C4-2B (cell line): ENCODE measurements around the gene IL1RL1.
"Not testable (repeated sequence)": the region's sequence is repeated elsewhere in the genome, so short reads cannot be mapped to it uniquely, and the experiment has no call there.

Source experiments
- H3K27ac ChIP-seq: fragments of 450-650 bp; 2 replicates; pipeline ENCODE4 v1.5.1; 2017
- ZFX ChIP-seq: fragments of 450-650 bp; IDR thresholded peaks from 2 replicates; pipeline ENCODE4 v1.6.1; 2017
- TF ChIP-seq, protein P1 (sequence below): fragments of 450-650 bp; conservative IDR thresholded peaks from 2 replicates; pipeline ENCODE4 v1.5.1; 2017; ENCODE audit warnings: mild to moderate bottlenecking

The IL1RL1 gene

DNA sequence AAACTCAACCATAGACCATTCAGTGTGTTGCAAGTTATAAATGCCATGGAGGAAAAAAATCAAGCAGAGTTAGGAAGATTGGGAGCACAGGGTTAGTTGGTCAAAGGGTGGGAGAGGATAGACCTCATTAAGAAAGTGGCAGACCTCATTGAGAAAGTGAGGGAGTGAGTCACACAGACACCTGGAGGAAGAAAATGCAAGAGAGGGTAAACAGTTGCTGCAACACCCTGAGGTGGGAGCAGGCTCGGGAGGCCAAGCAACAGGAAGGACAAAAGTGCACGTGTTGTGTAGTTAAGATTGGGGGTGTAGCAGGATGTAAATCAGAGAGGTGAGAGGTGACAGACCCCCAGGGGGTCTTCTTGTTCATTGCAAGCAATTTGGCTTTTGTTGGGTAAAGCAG, 6.4 kb downstream of the IL1RL1 start:
- no peak overlapping the region for H3K27ac ChIP-seq
- no peak for TF ChIP-seq ZFX
- TF ChIP-seq, protein P1, sequence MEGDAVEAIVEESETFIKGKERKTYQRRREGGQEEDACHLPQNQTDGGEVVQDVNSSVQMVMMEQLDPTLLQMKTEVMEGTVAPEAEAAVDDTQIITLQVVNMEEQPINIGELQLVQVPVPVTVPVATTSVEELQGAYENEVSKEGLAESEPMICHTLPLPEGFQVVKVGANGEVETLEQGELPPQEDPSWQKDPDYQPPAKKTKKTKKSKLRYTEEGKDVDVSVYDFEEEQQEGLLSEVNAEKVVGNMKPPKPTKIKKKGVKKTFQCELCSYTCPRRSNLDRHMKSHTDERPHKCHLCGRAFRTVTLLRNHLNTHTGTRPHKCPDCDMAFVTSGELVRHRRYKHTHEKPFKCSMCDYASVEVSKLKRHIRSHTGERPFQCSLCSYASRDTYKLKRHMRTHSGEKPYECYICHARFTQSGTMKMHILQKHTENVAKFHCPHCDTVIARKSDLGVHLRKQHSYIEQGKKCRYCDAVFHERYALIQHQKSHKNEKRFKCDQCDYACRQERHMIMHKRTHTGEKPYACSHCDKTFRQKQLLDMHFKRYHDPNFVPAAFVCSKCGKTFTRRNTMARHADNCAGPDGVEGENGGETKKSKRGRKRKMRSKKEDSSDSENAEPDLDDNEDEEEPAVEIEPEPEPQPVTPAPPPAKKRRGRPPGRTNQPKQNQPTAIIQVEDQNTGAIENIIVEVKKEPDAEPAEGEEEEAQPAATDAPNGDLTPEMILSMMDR = no peak

DNA sequence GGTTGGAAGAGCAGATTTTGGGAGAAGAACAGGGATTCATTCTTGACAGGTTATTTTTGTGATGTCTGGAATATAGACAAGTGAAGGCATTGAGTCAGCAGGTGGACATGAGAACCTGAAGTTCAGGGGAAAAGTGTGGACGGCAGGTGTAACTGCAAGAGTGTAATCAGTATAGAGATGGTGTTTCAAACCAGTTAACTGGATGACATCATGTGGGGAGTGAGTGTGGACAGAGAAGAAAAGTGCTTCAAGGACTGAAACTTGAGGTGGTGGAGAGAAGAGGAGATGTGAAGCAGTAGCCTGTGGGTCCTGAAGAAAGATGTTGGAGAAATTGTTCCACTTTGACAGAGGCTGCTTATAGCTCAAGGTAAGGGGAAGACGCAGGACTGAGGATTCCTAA, 7.1 kb downstream of the IL1RL1 start:
- TF ChIP-seq, protein P1 = no peak
- TF ChIP-seq ZFX = no peak
- H3K27ac ChIP-seq = no peak overlapping the region

DNA sequence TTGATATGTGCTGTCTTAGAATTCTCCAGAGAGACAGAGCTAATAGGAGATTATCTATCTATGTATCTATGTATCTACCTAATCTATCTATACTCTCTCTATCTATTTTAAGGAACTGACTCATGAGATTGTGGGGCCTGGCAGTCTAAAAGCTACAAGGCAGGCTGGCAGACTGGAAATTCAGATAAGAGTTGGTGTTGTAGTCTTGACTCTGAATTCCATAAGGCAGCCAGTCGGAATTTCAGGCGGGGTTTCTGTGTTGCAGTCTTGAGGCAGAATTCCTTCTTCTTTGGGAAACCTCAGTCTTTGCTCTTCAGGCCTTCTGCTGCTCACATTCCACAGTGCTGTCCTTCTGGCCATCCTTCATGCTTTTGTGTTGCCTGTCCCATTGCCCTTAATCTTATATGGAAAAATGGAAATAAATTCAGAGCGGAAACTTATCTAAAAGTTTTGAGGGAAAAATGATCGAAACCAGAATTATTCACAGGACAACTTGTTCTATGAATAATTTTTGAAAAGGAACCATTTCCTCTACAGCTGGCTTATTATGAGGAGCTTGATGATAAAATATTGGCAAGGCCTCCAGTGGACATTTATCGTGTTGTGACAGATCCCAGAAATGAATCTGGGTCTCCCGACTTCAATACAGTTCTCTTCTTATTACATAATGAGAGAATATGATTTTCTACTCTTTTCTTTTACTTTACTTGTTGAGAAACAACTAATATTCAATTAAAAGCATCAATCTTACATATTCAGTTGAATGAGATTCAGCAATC, 10.8 kb downstream of the IL1RL1 start:
- no peak for TF ChIP-seq ZFX
- TF ChIP-seq, protein P1 = no peak
- no peak overlapping the region for H3K27ac ChIP-seq

DNA sequence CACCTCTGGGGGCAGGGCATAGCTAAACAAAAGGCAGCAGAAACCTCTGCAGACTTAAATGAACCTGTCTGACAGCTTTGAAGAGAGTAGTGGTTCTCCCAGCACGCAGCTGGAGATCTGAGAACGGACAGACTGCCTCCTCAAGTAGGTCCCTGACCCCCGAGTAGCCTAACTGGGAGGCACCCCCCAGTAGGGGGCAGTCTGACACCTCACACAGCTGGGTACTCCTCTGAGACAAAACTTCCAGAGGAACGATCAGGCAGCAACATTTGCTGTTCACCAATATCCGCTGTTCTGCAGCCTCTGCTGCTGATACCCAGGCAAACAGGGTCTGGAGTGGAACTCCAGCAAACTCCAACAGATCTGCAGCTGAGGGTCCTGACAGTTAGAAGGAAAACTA, 13.6 kb downstream of the IL1RL1 start:
- H3K27ac ChIP-seq = not testable (repeated sequence)

DNA sequence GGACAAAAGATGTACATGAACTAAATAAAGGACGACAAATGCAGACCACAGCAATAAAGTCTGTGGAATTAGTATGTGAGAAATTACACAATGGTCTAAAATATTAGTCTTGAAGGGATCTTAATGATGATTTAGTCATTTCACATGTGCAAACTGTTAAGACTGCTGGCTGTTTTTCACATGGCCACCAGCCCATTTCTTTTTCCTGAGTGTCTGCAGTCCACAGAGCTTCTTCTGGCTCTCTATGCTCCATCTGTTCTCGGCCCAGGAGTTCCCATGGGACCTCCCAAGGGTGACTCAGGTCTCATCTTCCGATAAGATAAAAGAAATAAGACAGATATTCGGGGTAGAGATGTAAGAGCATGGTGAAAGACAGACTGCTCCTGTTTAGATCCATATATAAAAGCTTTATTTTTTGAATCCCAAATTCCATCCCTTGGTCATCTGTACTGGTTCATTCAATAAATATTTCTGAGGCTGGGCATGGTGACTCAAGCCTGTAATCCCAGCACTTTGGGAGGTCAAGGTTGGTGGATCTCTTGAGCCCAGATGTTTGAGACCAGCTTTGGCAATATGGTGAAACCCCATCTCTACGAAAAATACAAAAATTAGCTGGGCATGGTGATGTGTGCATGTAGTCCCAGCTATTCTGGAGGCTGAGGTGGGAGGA, 20.1 kb downstream of the IL1RL1 start:
- TF ChIP-seq ZFX = no peak
- TF ChIP-seq, protein P1 = no peak
- H3K27ac ChIP-seq = no peak overlapping the region

DNA sequence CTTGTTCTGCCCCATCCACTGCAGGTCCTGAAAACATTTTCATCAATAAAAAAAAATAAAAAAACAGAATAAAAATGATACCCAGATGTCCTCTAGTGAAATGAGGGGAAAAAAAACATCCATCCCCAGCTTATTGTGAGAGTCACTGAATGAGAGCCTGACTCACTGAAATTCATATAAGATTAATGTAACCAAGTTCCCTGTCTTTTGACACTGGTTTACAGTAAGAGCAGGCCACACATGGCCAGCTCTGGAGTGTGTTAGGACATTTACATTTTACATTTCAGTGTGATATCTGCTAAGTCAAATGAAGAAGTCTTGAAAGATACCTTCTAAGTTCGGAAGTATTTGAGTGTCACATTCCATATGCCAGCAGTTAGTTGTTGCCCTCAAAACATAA, 23.1 kb downstream of the IL1RL1 start:
- no peak overlapping the region for H3K27ac ChIP-seq
- no peak for TF ChIP-seq ZFX

DNA sequence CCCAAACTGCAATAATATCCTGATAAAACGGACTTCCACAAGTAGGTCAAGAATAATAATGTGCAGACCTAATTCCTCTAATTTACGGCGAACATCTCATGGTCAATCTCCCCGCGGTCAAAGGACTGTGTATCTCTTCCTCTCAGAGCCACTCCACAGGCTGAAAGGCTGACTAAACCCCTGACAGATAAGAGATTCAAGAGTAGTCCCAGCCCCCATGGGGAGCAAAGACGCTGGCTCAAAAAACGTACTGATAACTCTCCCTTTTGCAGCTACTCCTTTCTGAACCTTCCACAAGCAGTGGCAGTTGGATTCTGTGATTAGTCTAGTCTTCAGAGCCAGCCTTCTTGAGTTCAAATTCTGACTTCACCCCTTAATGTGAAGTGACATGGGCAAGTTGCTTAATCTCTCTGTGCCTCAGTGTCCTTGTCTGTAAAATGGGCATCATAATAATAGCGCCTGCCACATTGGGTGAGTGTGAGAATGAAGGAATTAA, 24.6 kb downstream of the IL1RL1 start:
- no peak for TF ChIP-seq ZFX
- TF ChIP-seq, protein P1 = no peak
- H3K27ac ChIP-seq = no peak overlapping the region

DNA sequence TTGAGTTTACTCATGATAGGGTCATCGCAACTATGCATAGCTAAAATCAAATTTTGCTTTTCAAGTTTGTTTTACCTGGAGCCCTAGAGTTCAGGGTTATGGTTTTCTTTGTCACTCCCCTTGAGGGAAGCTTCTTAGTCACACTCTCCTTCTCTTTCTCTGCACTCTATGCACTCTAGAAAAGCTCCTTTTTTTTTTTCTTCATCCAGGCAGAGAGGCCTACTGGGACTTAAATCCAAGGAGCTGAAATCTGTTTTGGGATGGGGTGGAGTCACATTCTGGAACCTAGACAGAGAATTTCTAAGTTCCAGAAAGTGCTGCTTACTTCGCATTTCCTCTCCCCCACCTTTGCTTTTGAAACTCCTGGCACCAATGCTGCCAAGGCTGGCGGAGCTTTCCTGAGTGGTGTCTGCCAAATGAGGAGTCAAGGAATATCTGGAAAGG, 25.2 kb downstream of the IL1RL1 start:
- H3K27ac ChIP-seq = no peak overlapping the region
- TF ChIP-seq ZFX = no peak
- TF ChIP-seq, protein P1 = no peak
